K562 (cell line): ENCODE data around the gene KCNMB2. TPM values are rescaled to one million over a fixed set of nuclear protein-coding genes. Genes with fewer than 3 reads are reported as not detected.

Experiments used
- ATAC-seq: fragments of 200-7000 bp; cut with Tn5 transposase; 3 replicates; pipeline ENCODE4 v1.9.1; 2020; ENCODE audit warnings: moderate library complexity
- BruUV-seq: library from RNA; stranded (reverse); fragments of 400-500 nt; replicated peaks from 2 replicates; lab custom pipeline; 2021; lab: Mats Ljungman, UMichigan
- CTCF ChIA-PET: fragments of 300-600 bp; formaldehyde crosslinking; extraction: SDS; loops from one replicate; lab custom pipeline; 2021; ENCODE audit warnings: low intra/inter-chr PET ratio; lab: Yijun Ruan, JAX
- POLR2A ChIA-PET: fragments of 300-600, 350-650 bp; sonication (Branson Sonifier 250); formaldehyde crosslinking; extraction: SDS; loops from one replicate; lab custom pipeline; 2021; ENCODE audit warnings: antibody characterized with exemption, inconsistent platforms; lab: Yijun Ruan, JAX
- DNase-seq, 4 experiments: peaks; one replicate each; pipeline versions ENCODE4 v3.0.0 to v3.0.0-alpha.2; 2011 to 2018; ENCODE audit warnings: low spot score in 3 of 4, mixed read lengths in 3 of 4; ENCODE audit errors: extremely low read depth in 1 of 4
- FAIRE-seq: peaks from 2 replicates; lab custom pipeline; 2011; peaks lifted over from hg19 to GRCh38; lab: Jason Lieb, UNC
- H2AFZ ChIP-seq: 2 replicates; pipeline ENCODE4 v1.6.0; 2011; ENCODE audit warnings: low read depth, low read length, control low read depth, inconsistent platforms
- H3K27ac ChIP-seq: fragments of 200-600 bp; 3 replicates; pipeline ENCODE4 v1.8.0; 2011; ENCODE audit warnings: low read depth, mild to moderate bottlenecking, control low read depth, inconsistent platforms, low read length, moderate library complexity, mixed read lengths; ENCODE audit errors: extremely low read depth
- H3K27me3 ChIP-seq, 2 experiments: fragments of 300-600 bp in 1 of 2; 2 replicates in 1 of 2; 3 replicates in 1 of 2; pipeline versions ENCODE4 v1.6.0 to v1.8.0; 2011; ENCODE audit warnings: inconsistent platforms in 2 of 2, low read length in 2 of 2, mild to moderate bottlenecking in 1 of 2, mixed read lengths in 1 of 2, moderate library complexity in 1 of 2; ENCODE audit not compliant: control insufficient read depth in 2 of 2, insufficient read depth in 2 of 2
- H3K36me3 ChIP-seq: fragments of 300-600 bp; 3 replicates; pipeline ENCODE4 v1.8.0; 2011; ENCODE audit warnings: mild to moderate bottlenecking, low read length, inconsistent platforms; ENCODE audit not compliant: control insufficient read depth, insufficient read depth
- H3K4me1 ChIP-seq, 2 experiments: fragments of 200-600 bp in 1 of 2; replicated peaks in 1 of 2; 2 replicates in 1 of 2; 3 replicates in 1 of 2; pipeline versions ENCODE4 v1.5.1 to v1.8.0; 2011; ENCODE audit warnings: inconsistent platforms in 2 of 2, low read length in 2 of 2, mild to moderate bottlenecking in 1 of 2, mixed read lengths in 1 of 2, moderate library complexity in 1 of 2; ENCODE audit not compliant: control insufficient read depth in 2 of 2, insufficient read depth in 2 of 2
- H3K4me2 ChIP-seq: 2 replicates; pipeline ENCODE4 v1.6.1; 2011; ENCODE audit warnings: low read length, control low read depth, inconsistent platforms, mixed read lengths; ENCODE audit not compliant: insufficient read depth
- H3K4me3 ChIP-seq: fragments of 200-600 bp; sonication (generic), shearing (Covaris generic); 2 replicates; pipeline ENCODE4 v1.5.1; 2016; ENCODE audit warnings: control low read depth, inconsistent platforms
- H3K79me2 ChIP-seq: fragments of 200-600 bp; 3 replicates; pipeline ENCODE4 v1.8.0; 2011; ENCODE audit warnings: low read length, inconsistent platforms; ENCODE audit not compliant: control insufficient read depth, insufficient read depth
- H3K9ac ChIP-seq, 2 experiments: 2 replicates each; pipeline versions ENCODE4 v1.6.0 to v1.6.1; 2011; ENCODE audit warnings: low read depth in 2 of 2, low read length in 2 of 2, control low read depth in 1 of 2, inconsistent platforms in 1 of 2, mild to moderate bottlenecking in 1 of 2, mixed read lengths in 1 of 2; ENCODE audit not compliant: insufficient read depth in 1 of 2
- H3K9me1 ChIP-seq: one replicate; pipeline ENCODE4 v1.6.0; 2011; ENCODE audit warnings: inconsistent platforms, mild to moderate bottlenecking, low read length, moderate library complexity; ENCODE audit not compliant: control insufficient read depth, insufficient read depth
- H3K9me3 ChIP-seq: replicated peaks from 2 replicates; pipeline ENCODE4 v1.5.1; 2011; ENCODE audit warnings: low read depth, low read length, inconsistent platforms; ENCODE audit not compliant: control insufficient read depth, insufficient read depth
- H4K20me1 ChIP-seq: replicated peaks from 2 replicates; pipeline ENCODE4 v1.6.1; 2011; ENCODE audit warnings: low read length, inconsistent platforms, mixed read lengths; ENCODE audit not compliant: control insufficient read depth, insufficient read depth
- BACH1 ChIP-seq: fragments of 200-800 bp; sonication (Bioruptor generic); IDR thresholded peaks from 2 replicates; pipeline ENCODE4 v1.6.1; 2016; ENCODE audit warnings: missing genetic modification characterization, missing compliant biosample characterization
- C11orf30 ChIP-seq: fragments of 450-650 bp; IDR thresholded peaks from 2 replicates; pipeline ENCODE4 v1.6.1; 2016; ENCODE audit warnings: low read depth, mild to moderate bottlenecking
- RREB1 ChIP-seq: fragments of 250-450 bp; sonication (Bioruptor Pico); IDR thresholded peaks from 2 replicates; pipeline ENCODE4 v1.4.0; 2020
- TAF1 ChIP-seq: IDR thresholded peaks from 2 replicates; pipeline ENCODE4 v1.6.1; 2011; ENCODE audit warnings: mild to moderate bottlenecking, low read length, moderate library complexity; ENCODE audit not compliant: insufficient read depth, control insufficient read depth, severe bottlenecking; ENCODE audit errors: extremely low read depth
- TSHZ1 ChIP-seq: fragments of 250-450 bp; sonication (Bioruptor Pico); IDR thresholded peaks from 2 replicates; pipeline ENCODE4 v1.4.0; 2020; ENCODE audit warnings: mild to moderate bottlenecking, moderate library complexity
- YY1 ChIP-seq, 3 experiments: IDR thresholded peaks; 2 replicates each; pipeline ENCODE4 v1.6.1; 2011; ENCODE audit warnings: low read length in 2 of 3, mild to moderate bottlenecking in 2 of 3, moderate library complexity in 2 of 3, borderline replicate concordance in 1 of 3, control low read depth in 1 of 3, low read depth in 1 of 3; ENCODE audit not compliant: insufficient read depth in 3 of 3, insufficient replicate concordance in 2 of 3, control insufficient read depth in 1 of 3, insufficient read length in 1 of 3; ENCODE audit errors: extremely low read depth in 1 of 3
- ZBTB5 ChIP-seq: fragments of 450-650 bp; IDR thresholded peaks from 2 replicates; pipeline ENCODE4 v1.6.1; 2017; ENCODE audit warnings: antibody characterized with exemption
- WGBS: fragments of 100-300 bp; shearing (Covaris generic); methylation state at CpG from one replicate; pipeline ENCODE4 v1.1.6; 2016; ENCODE audit warnings: low coverage, mixed read lengths; ENCODE audit not compliant: insufficient coverage; ENCODE audit errors: missing lambda C conversion rate; 5-methylcytosine and 5-hydroxymethylcytosine counted together
- in situ Hi-C: fragments of 300-500 bp; cut with MboI; formaldehyde crosslinking; loops from 4 replicates; pipeline ENCODE4 v1.15.0; 2018; ENCODE audit warnings: inconsistent platforms, mixed read lengths
- intact Hi-C: fragments of 100-400 bp; cut with micrococcal nuclease; formaldehyde crosslinking; loops from 2 replicates; pipeline ENCODE4 v1.14.2; 2022
- polyA plus RNA-seq, 8 experiments: library from polyadenylated mRNA; depleted of rRNA in 4 of 8; stranded (reverse) in 5 of 8; unstranded in 3 of 8; fragments of >200 nt; fragmentation: Nextera tagmentation in 2 of 8; fragmentation: Illumina TruSeq in 1 of 8; extraction: Ambion mirVana in 2 of 8; extraction: Trizol in 1 of 8; gene quantifications; 2 replicates each; pipeline versions ENCODE4 v1.2.1 to v1.2.3, GENCODE V29; 2011 to 2014; ENCODE audit warnings: inconsistent platforms in 1 of 8, missing spikeins in 1 of 8
- total RNA-seq, 7 experiments: library from RNA; depleted of rRNA in 6 of 7; stranded (reverse); fragments of >200 nt in 6 of 7; fragmentation: Illumina TruSeq in 2 of 7; extraction: Trizol in 2 of 7; gene quantifications; 2 replicates each; pipeline versions ENCODE4 v1.2.1 to v1.2.3, GENCODE V29; 2011 to 2021; ENCODE audit warnings: low replicate concordance in 1 of 7

Gene KCNMB2
- total and polyA plus RNA-seq, 9 of the 15 experiments (the other 6 are each of a cell fraction or from before 2014, with no cell fraction given), result 0.04 to 0.15 TPM; not detected in 7

- no peaks in the 10 kb centered on the region for H3K36me3 ChIP-seq
- POLR2A ChIA-PET, result no interaction called here
- in situ Hi-C loops (no loop called here), intact Hi-C loops (no loop called here)
- FAIRE-seq (no peak), DNase-seq (no peak), ATAC-seq (no peak)
- no peak overlapping the region for H3K27ac ChIP-seq
- 2% methylated on average over 3 of the region's 3 CpGs for WGBS
- no peaks in the 10 kb centered on the region for H4K20me1 ChIP-seq
- no peak overlapping the region for H3K4me2 ChIP-seq
- H3K27me3 ChIP-seq, result no peaks in the 10 kb centered on the region; a peak in 1 of 5 replicates
- H3K79me2 ChIP-seq, result no peaks in the 10 kb centered on the region
- no peak overlapping the region for H2AFZ ChIP-seq
- H3K9me3 ChIP-seq, result no peaks in the 10 kb centered on the region
- no peak overlapping the region for H3K4me3 ChIP-seq
- H3K4me1 ChIP-seq, result no peaks in the 10 kb centered on the region
- BruUV-seq, result no TSS peak
- CTCF ChIA-PET, result no interaction called here
- H3K9me1 ChIP-seq, result no peaks in the 10 kb centered on the region
- no peak overlapping the region for H3K9ac ChIP-seq
- TF ChIP-seq ZBTB5, result no peak
- TF ChIP-seq TSHZ1 (CRISPR knock-in tag), result no peak
- TF ChIP-seq C11orf30, result no peak
- no peak for TF ChIP-seq YY1 (IDR thresholded peaks at IDR 0.05; ENCODE audit: borderline replicate concordance in 1 of 3, control insufficient read depth in 1 of 3, extremely low read depth in 1 of 3, insufficient read depth in 3 of 3, insufficient read length in 1 of 3, insufficient replicate concordance in 2 of 3, low read depth in 1 of 3, low read length in 2 of 3)
- no peak for TF ChIP-seq BACH1 (tag)
- no peak for TF ChIP-seq TAF1
- no peak for TF ChIP-seq RREB1 (CRISPR knock-in tag)
Measured at GRCh38 chr3:178736300-178736699, 200.1 kb downstream of the KCNMB2 start.
